H1 (cell line): ENCODE measurements around the gene ITGAE. TPM values are rescaled to one million over a fixed set of nuclear protein-coding genes. Genes with fewer than 3 reads are reported as not detected.

Source experiments
- CTCF ChIA-PET: fragments of 300-600 bp; sonication (Branson Sonifier 250); formaldehyde crosslinking; loops from one replicate; lab custom pipeline; 2021; ENCODE audit not compliant: partially characterized antibody; lab: Charles Lee
- POLR2A ChIA-PET: fragments of 300-600 bp; sonication (Branson Sonifier 250); formaldehyde crosslinking; loops from one replicate; lab custom pipeline; 2021; ENCODE audit warnings: inconsistent platforms; ENCODE audit not compliant: partially characterized antibody; lab: Charles Lee
- DNase-seq, 2 experiments: peaks; one replicate each; pipeline versions ENCODE4 v3.0.0 to v3.0.0-alpha.2; 2010 to 2022; ENCODE audit warnings: low spot score in 2 of 2, low read depth in 1 of 2, mixed read lengths in 1 of 2
- FAIRE-seq: peaks from 2 replicates; lab custom pipeline; 2011; peaks lifted over from hg19 to GRCh38; lab: Jason Lieb, UNC
- H2AFZ ChIP-seq: 2 replicates; pipeline ENCODE4 v1.8.1; 2012; ENCODE audit warnings: low read length, inconsistent platforms
- H2AK5ac ChIP-seq: 2 replicates; pipeline ENCODE4 v1.6.1; 2013; ENCODE audit warnings: low read depth, low read length
- H2BK120ac ChIP-seq: replicated peaks from 2 replicates; pipeline ENCODE3; 2013; ENCODE audit warnings: low read depth, low read length, inconsistent platforms
- H2BK12ac ChIP-seq: 2 replicates; pipeline ENCODE4 v1.6.1; 2013; ENCODE audit warnings: low read depth, low read length
- H2BK15ac ChIP-seq: 2 replicates; pipeline ENCODE4 v1.6.1; 2013; ENCODE audit warnings: low read length
- H2BK20ac ChIP-seq: 2 replicates; pipeline ENCODE4 v1.6.1; 2013; ENCODE audit warnings: low read length
- H2BK5ac ChIP-seq: 2 replicates; pipeline ENCODE4 v1.6.1; 2013; ENCODE audit warnings: low read depth, low read length
- H3K14ac ChIP-seq: 2 replicates; pipeline ENCODE4 v1.6.1; 2013; ENCODE audit warnings: inconsistent platforms; ENCODE audit not compliant: insufficient read length
- H3K18ac ChIP-seq: 2 replicates; pipeline ENCODE4 v1.6.1; 2013; ENCODE audit warnings: low read length; ENCODE audit errors: extremely low read depth
- H3K23ac ChIP-seq: 2 replicates; pipeline ENCODE4 v1.6.1; 2013; ENCODE audit warnings: inconsistent platforms; ENCODE audit not compliant: insufficient read length
- H3K23me2 ChIP-seq: 2 replicates; pipeline ENCODE4 v1.6.1; 2013; ENCODE audit warnings: low read depth, low read length
- H3K27ac ChIP-seq: 2 replicates; pipeline ENCODE4 v1.6.1; 2011; ENCODE audit warnings: low read depth, low read length, inconsistent platforms
- H3K27me3 ChIP-seq, 4 experiments: replicated peaks in 1 of 4; 1 replicate in 1 of 4; 2 replicates in 3 of 4; pipeline versions ENCODE4 v1.6.1 to v1.8.1; 2011 to 2013; ENCODE audit warnings: low read length in 3 of 4, mild to moderate bottlenecking in 3 of 4, inconsistent platforms in 2 of 4, mixed read lengths in 2 of 4, moderate library complexity in 1 of 4; ENCODE audit not compliant: control insufficient read depth in 3 of 4, insufficient read depth in 3 of 4; ENCODE audit errors: extremely low read depth in 1 of 4
- H3K36me3 ChIP-seq, 4 experiments: 2 replicates each; pipeline versions ENCODE4 v1.6.1 to v1.8.1; 2011 to 2013; ENCODE audit warnings: mild to moderate bottlenecking in 4 of 4, low read length in 3 of 4, moderate library complexity in 2 of 4, control low read depth in 1 of 4, inconsistent platforms in 1 of 4; ENCODE audit not compliant: insufficient read depth in 4 of 4, control insufficient read depth in 2 of 4
- H3K4ac ChIP-seq: replicated peaks from 2 replicates; pipeline ENCODE3; 2013; ENCODE audit warnings: low read length, low read depth, mixed read lengths, inconsistent platforms; ENCODE audit not compliant: insufficient read length
- H3K4me1 ChIP-seq, 4 experiments: replicated peaks in 1 of 4; 1 replicate in 1 of 4; 2 replicates in 3 of 4; pipeline versions ENCODE4 v1.6.1 to v1.8.1; 2011 to 2013; ENCODE audit warnings: low read length in 3 of 4, inconsistent platforms in 2 of 4, mixed read lengths in 1 of 4; ENCODE audit not compliant: insufficient read depth in 4 of 4, control insufficient read depth in 3 of 4
- H3K4me2 ChIP-seq, 2 experiments: 2 replicates each; pipeline versions ENCODE4 v1.6.1 to v1.8.1; 2011 to 2013; ENCODE audit warnings: low read depth in 2 of 2, low read length in 2 of 2, control low read depth in 1 of 2, inconsistent platforms in 1 of 2, mild to moderate bottlenecking in 1 of 2; ENCODE audit not compliant: insufficient read depth in 1 of 2
- H3K4me3 ChIP-seq, 4 experiments: fragments of 200-600, 300-600 bp in 1 of 4; sonication (generic), shearing (Covaris generic), sonication (Bioruptor Twin) in 1 of 4; 2 replicates each; pipeline versions ENCODE4 v1.5.1 to v1.8.1; 2011 to 2016; ENCODE audit warnings: low read length in 4 of 4, low read depth in 3 of 4, control low read depth in 2 of 4, inconsistent platforms in 2 of 4, mild to moderate bottlenecking in 2 of 4, mixed read lengths in 1 of 4, moderate library complexity in 1 of 4; ENCODE audit not compliant: insufficient read depth in 2 of 4; ENCODE audit errors: extremely low read depth in 1 of 4
- H3K56ac ChIP-seq: replicated peaks from 2 replicates; pipeline ENCODE3; 2013; ENCODE audit warnings: low read depth, mild to moderate bottlenecking, mixed read lengths, low read length, inconsistent platforms; ENCODE audit not compliant: insufficient read length
- H3K79me1 ChIP-seq: 2 replicates; pipeline ENCODE4 v1.6.1; 2013; ENCODE audit warnings: low read depth, low read length, control low read depth
- H3K79me2 ChIP-seq, 2 experiments: 2 replicates each; pipeline versions ENCODE4 v1.6.1 to v1.8.1; 2012 to 2013; ENCODE audit warnings: low read length in 2 of 2, mild to moderate bottlenecking in 2 of 2, inconsistent platforms in 1 of 2; ENCODE audit not compliant: insufficient read depth in 2 of 2, control insufficient read depth in 1 of 2
- H3K9ac ChIP-seq, 4 experiments: replicated peaks in 1 of 4; 1 replicate in 1 of 4; 2 replicates in 3 of 4; pipeline versions ENCODE4 v1.6.1 to v1.8.1; 2011 to 2013; ENCODE audit warnings: low read depth in 3 of 4, low read length in 3 of 4, control low read depth in 2 of 4, mild to moderate bottlenecking in 2 of 4, moderate library complexity in 2 of 4, inconsistent platforms in 1 of 4; ENCODE audit errors: extremely low read depth in 1 of 4
- H3K9me3 ChIP-seq, 2 experiments: 2 replicates each; pipeline versions ENCODE4 v1.6.1 to v1.8.1; 2012 to 2013; ENCODE audit warnings: mild to moderate bottlenecking in 2 of 2, moderate library complexity in 2 of 2, control low read depth in 1 of 2, inconsistent platforms in 1 of 2, low read depth in 1 of 2, low read length in 1 of 2, mixed read lengths in 1 of 2; ENCODE audit not compliant: insufficient read depth in 2 of 2
- H4K20me1 ChIP-seq, 2 experiments: replicated peaks in 1 of 2; 2 replicates each; pipeline versions ENCODE3 to v1.8.1; 2011 to 2013; ENCODE audit warnings: inconsistent platforms in 2 of 2, low read length in 2 of 2, mild to moderate bottlenecking in 1 of 2; ENCODE audit not compliant: insufficient read depth in 2 of 2, control insufficient read depth in 1 of 2
- H4K5ac ChIP-seq: 2 replicates; pipeline ENCODE4 v1.6.1; 2013; ENCODE audit warnings: low read length, low read depth, mixed read lengths, inconsistent platforms; ENCODE audit not compliant: insufficient read length
- H4K8ac ChIP-seq: 2 replicates; pipeline ENCODE4 v1.8.0; 2013; ENCODE audit warnings: mild to moderate bottlenecking, moderate library complexity, low read length, inconsistent platforms; ENCODE audit not compliant: insufficient read depth; ENCODE audit errors: extremely low read depth
- H4K91ac ChIP-seq: replicated peaks from 2 replicates; pipeline ENCODE3; 2013; ENCODE audit warnings: low read length, mixed read lengths, inconsistent platforms; ENCODE audit not compliant: insufficient read length
- JUN ChIP-seq: IDR thresholded peaks from 2 replicates; pipeline ENCODE4 v1.6.1; 2011; ENCODE audit warnings: low read depth, mild to moderate bottlenecking, improper control_type of control experiment, low read length
- NRF1 ChIP-seq: IDR thresholded peaks from 2 replicates; pipeline ENCODE4 v1.6.1; 2011; ENCODE audit warnings: mild to moderate bottlenecking, low read depth, low read length, improper control_type of control experiment
- SP1 ChIP-seq: IDR thresholded peaks from 2 replicates; pipeline ENCODE4 v1.6.1; 2011; ENCODE audit warnings: low read depth, low read length
- WGBS, 2 experiments: shearing (Covaris generic) in 1 of 2; methylation state at CpG; one replicate each; pipeline versions ENCODE4 v1.1.6 to v1.1.7; 2013 to 2015; ENCODE audit warnings: low lambda C conversion rate in 2 of 2, mixed read lengths in 2 of 2, inconsistent platforms in 1 of 2, low coverage in 1 of 2, missing lambda C conversion rate in 1 of 2; ENCODE audit not compliant: insufficient replicate concordance in 2 of 2, insufficient coverage in 1 of 2, insufficient read length in 1 of 2; ENCODE audit errors: extremely low coverage in 1 of 2, missing lambda C conversion rate in 1 of 2; 5-methylcytosine and 5-hydroxymethylcytosine counted together
- polyA plus RNA-seq, 7 experiments: library from polyadenylated mRNA; depleted of rRNA in 3 of 7; stranded (reverse) in 5 of 7; unstranded in 2 of 7; fragments of >200 nt in 5 of 7; fragments of 200-250 nt in 2 of 7; gene quantifications; 1 replicate in 5 of 7; 2 replicates in 1 of 7; 4 replicates in 1 of 7; pipeline versions ENCODE4 v1.2.1 to v1.2.3, GENCODE V29; 2011 to 2013; ENCODE audit warnings: missing spikeins in 2 of 7, mixed read lengths in 2 of 7
- total RNA-seq: library from RNA; stranded (reverse); fragmentation: NEBNext Ultra II Directional; extraction: Animal tissue kit (Norgen Biotek cat#: 25700); gene quantifications from 2 replicates; pipeline ENCODE4 v1.2.1, GENCODE V29; 2021

Gene ITGAE
- total and polyA plus RNA-seq, 2 of the 8 experiments (the other 6 are each of a cell fraction or from before 2014, with no cell fraction given) = 23.2 to 43.1 TPM

GRCh38 chr17:3801347-3801746, 359 bp upstream of the ITGAE start:
- no peak overlapping the region for H3K4ac ChIP-seq
- no peaks in the 10 kb centered on the region for H3K23me2 ChIP-seq
- H4K91ac ChIP-seq = no peak overlapping the region
- no peak overlapping the region for H2AFZ ChIP-seq
- no peaks in the 10 kb centered on the region for H3K79me2 ChIP-seq
- DNase-seq (no peak), FAIRE-seq (no peak)
- ChIA-PET POLR2A (interaction anchor here (0.5 to 1.9 kb wide), 4 partner anchors 24 to 200 kb away, joined by 3 to 8 read pairs (median 4); no protein-coding TSS in a partner anchor), CTCF (interaction anchor here (0.7 to 3.1 kb wide), 6 partner anchors 10 to 105 kb away, joined by 3 to 25 read pairs (median 3); no protein-coding TSS in a partner anchor)
- no peak overlapping the region for H2BK120ac ChIP-seq
- H3K4me3 ChIP-seq = no peak overlapping the region
- no peak overlapping the region for H3K18ac ChIP-seq
- H3K9ac ChIP-seq = no peak overlapping the region
- H3K23ac ChIP-seq = no peak overlapping the region
- H3K79me1 ChIP-seq = no peaks in the 10 kb centered on the region
- H2BK15ac ChIP-seq = no peak overlapping the region
- no peaks in the 10 kb centered on the region; a peak in 1 of 7 replicates for H3K4me1 ChIP-seq
- 97% methylated on average over 7 of the region's 7 CpGs; no CpG with 5 or more reads in 1 of the 2 experiments for WGBS, 2 experiments
- TF ChIP-seq JUN = no peak
- TF ChIP-seq NRF1 = no peak
- no peak for TF ChIP-seq SP1
- H3K27me3 ChIP-seq = no peaks in the 10 kb centered on the region
- no peak overlapping the region for H2BK12ac ChIP-seq
- H2BK5ac ChIP-seq = peak overlapping the region; percentile 16; the same call in 1 of the 2 replicates
- H3K36me3 ChIP-seq = peaks cover 0 to 5% (median 1%) of the 10 kb centered on the region in 4 experiments; a peak in 1 of 8 replicates
- no peak overlapping the region for H4K5ac ChIP-seq
- H2BK20ac ChIP-seq = no peak overlapping the region
- no peak overlapping the region for H3K27ac ChIP-seq
- no peaks in the 10 kb centered on the region for H3K9me3 ChIP-seq
- peak overlapping the region; percentile 20; the same call in 1 of the 2 replicates for H4K8ac ChIP-seq
- no peak overlapping the region for H3K14ac ChIP-seq
- no peak overlapping the region for H2AK5ac ChIP-seq
- H3K4me2 ChIP-seq = no peak overlapping the region
- H3K56ac ChIP-seq = no peak overlapping the region
- peaks cover 0 to 4% of the 10 kb centered on the region in 2 experiments for H4K20me1 ChIP-seq
